K562 (cell line): ENCODE data around the gene ETAA1. TPM values are rescaled to one million over a fixed set of nuclear protein-coding genes. Genes with fewer than 3 reads are reported as not detected.

ENCODE experiments used
- ATAC-seq: fragments of 200-7000 bp; cut with Tn5 transposase; 3 replicates; pipeline ENCODE4 v1.9.1; 2020; ENCODE audit warnings: moderate library complexity
- BruUV-seq: library from RNA; stranded (reverse); fragments of 400-500 nt; replicated peaks from 2 replicates; lab custom pipeline; 2021; lab: Mats Ljungman, UMichigan
- CTCF ChIA-PET: fragments of 300-600 bp; formaldehyde crosslinking; extraction: SDS; loops from one replicate; lab custom pipeline; 2021; ENCODE audit warnings: low intra/inter-chr PET ratio; lab: Yijun Ruan, JAX
- POLR2A ChIA-PET: fragments of 300-600, 350-650 bp; sonication (Branson Sonifier 250); formaldehyde crosslinking; extraction: SDS; loops from one replicate; lab custom pipeline; 2021; ENCODE audit warnings: antibody characterized with exemption, inconsistent platforms; lab: Yijun Ruan, JAX
- DNase-seq, 4 experiments: peaks; one replicate each; pipeline versions ENCODE4 v3.0.0 to v3.0.0-alpha.2; 2011 to 2018; ENCODE audit warnings: low spot score in 3 of 4, mixed read lengths in 3 of 4; ENCODE audit errors: extremely low read depth in 1 of 4
- FAIRE-seq: peaks from 2 replicates; lab custom pipeline; 2011; peaks lifted over from hg19 to GRCh38; lab: Jason Lieb, UNC
- H2AFZ ChIP-seq: 2 replicates; pipeline ENCODE4 v1.6.0; 2011; ENCODE audit warnings: low read depth, low read length, control low read depth, inconsistent platforms
- H3K27ac ChIP-seq: fragments of 200-600 bp; 3 replicates; pipeline ENCODE4 v1.8.0; 2011; ENCODE audit warnings: low read depth, mild to moderate bottlenecking, control low read depth, inconsistent platforms, low read length, moderate library complexity, mixed read lengths; ENCODE audit errors: extremely low read depth
- H3K27me3 ChIP-seq, 2 experiments: fragments of 300-600 bp in 1 of 2; 2 replicates in 1 of 2; 3 replicates in 1 of 2; pipeline versions ENCODE4 v1.6.0 to v1.8.0; 2011; ENCODE audit warnings: inconsistent platforms in 2 of 2, low read length in 2 of 2, mild to moderate bottlenecking in 1 of 2, mixed read lengths in 1 of 2, moderate library complexity in 1 of 2; ENCODE audit not compliant: control insufficient read depth in 2 of 2, insufficient read depth in 2 of 2
- H3K36me3 ChIP-seq: fragments of 300-600 bp; 3 replicates; pipeline ENCODE4 v1.8.0; 2011; ENCODE audit warnings: mild to moderate bottlenecking, low read length, inconsistent platforms; ENCODE audit not compliant: control insufficient read depth, insufficient read depth
- H3K4me1 ChIP-seq, 2 experiments: fragments of 200-600 bp in 1 of 2; replicated peaks in 1 of 2; 2 replicates in 1 of 2; 3 replicates in 1 of 2; pipeline versions ENCODE4 v1.5.1 to v1.8.0; 2011; ENCODE audit warnings: inconsistent platforms in 2 of 2, low read length in 2 of 2, mild to moderate bottlenecking in 1 of 2, mixed read lengths in 1 of 2, moderate library complexity in 1 of 2; ENCODE audit not compliant: control insufficient read depth in 2 of 2, insufficient read depth in 2 of 2
- H3K4me2 ChIP-seq: 2 replicates; pipeline ENCODE4 v1.6.1; 2011; ENCODE audit warnings: low read length, control low read depth, inconsistent platforms, mixed read lengths; ENCODE audit not compliant: insufficient read depth
- H3K4me3 ChIP-seq: fragments of 200-600 bp; sonication (generic), shearing (Covaris generic); 2 replicates; pipeline ENCODE4 v1.5.1; 2016; ENCODE audit warnings: control low read depth, inconsistent platforms
- H3K79me2 ChIP-seq: fragments of 200-600 bp; 3 replicates; pipeline ENCODE4 v1.8.0; 2011; ENCODE audit warnings: low read length, inconsistent platforms; ENCODE audit not compliant: control insufficient read depth, insufficient read depth
- H3K9ac ChIP-seq, 2 experiments: 2 replicates each; pipeline versions ENCODE4 v1.6.0 to v1.6.1; 2011; ENCODE audit warnings: low read depth in 2 of 2, low read length in 2 of 2, control low read depth in 1 of 2, inconsistent platforms in 1 of 2, mild to moderate bottlenecking in 1 of 2, mixed read lengths in 1 of 2; ENCODE audit not compliant: insufficient read depth in 1 of 2
- H3K9me1 ChIP-seq: one replicate; pipeline ENCODE4 v1.6.0; 2011; ENCODE audit warnings: inconsistent platforms, mild to moderate bottlenecking, low read length, moderate library complexity; ENCODE audit not compliant: control insufficient read depth, insufficient read depth
- H3K9me3 ChIP-seq: replicated peaks from 2 replicates; pipeline ENCODE4 v1.5.1; 2011; ENCODE audit warnings: low read depth, low read length, inconsistent platforms; ENCODE audit not compliant: control insufficient read depth, insufficient read depth
- H4K20me1 ChIP-seq: replicated peaks from 2 replicates; pipeline ENCODE4 v1.6.1; 2011; ENCODE audit warnings: low read length, inconsistent platforms, mixed read lengths; ENCODE audit not compliant: control insufficient read depth, insufficient read depth
- CREB1 ChIP-seq, 2 experiments: sonication (generic) in 1 of 2; formaldehyde crosslinking in 1 of 2; IDR thresholded peaks; 2 replicates each; pipeline versions ENCODE4 v1.6.1 to v1.8.0; 2012 to 2022; ENCODE audit warnings: inconsistent platforms in 1 of 2, mild to moderate bottlenecking in 1 of 2, missing genetic modification reagents in 1 of 2, moderate library complexity in 1 of 2
- FOXJ3 ChIP-seq: sonication (generic); formaldehyde crosslinking; IDR thresholded peaks from 2 replicates; pipeline ENCODE4 v1.4.0; 2020; ENCODE audit warnings: mild to moderate bottlenecking, missing genetic modification reagents
- GABPB1 ChIP-seq: sonication (generic); formaldehyde crosslinking; IDR thresholded peaks from 2 replicates; pipeline ENCODE4 v1.8.0; 2022; ENCODE audit warnings: mild to moderate bottlenecking, missing genetic modification reagents
- HMGN3 ChIP-seq: IDR thresholded peaks from 2 replicates; pipeline ENCODE4 v1.6.1; 2011; ENCODE audit warnings: borderline replicate concordance, low read depth, mild to moderate bottlenecking, mixed read lengths, low read length; ENCODE audit not compliant: insufficient read length; ENCODE audit errors: extremely low read depth
- HMGXB4 ChIP-seq: sonication (generic); formaldehyde crosslinking; IDR thresholded peaks from 2 replicates; pipeline ENCODE4 v1.8.1; 2023; ENCODE audit warnings: mild to moderate bottlenecking, missing genetic modification reagents
- ILF3 ChIP-seq: fragments of 450-650 bp; IDR thresholded peaks from 2 replicates; pipeline ENCODE4 v1.6.1; 2018; ENCODE audit warnings: antibody characterized with exemption, mild to moderate bottlenecking, moderate library complexity, borderline replicate concordance
- IRF2 ChIP-seq: sonication (generic); formaldehyde crosslinking; IDR thresholded peaks from 2 replicates; pipeline ENCODE4 v1.8.1; 2022; ENCODE audit warnings: mild to moderate bottlenecking, missing genetic modification reagents
- PTTG1 ChIP-seq: fragments of 450-650 bp; IDR thresholded peaks from 2 replicates; pipeline ENCODE4 v1.6.1; 2016; ENCODE audit warnings: low read depth, mild to moderate bottlenecking, missing genetic modification characterization, missing compliant biosample characterization
- SMAD1 ChIP-seq: fragments of 150-350 bp; IDR thresholded peaks from 2 replicates; pipeline ENCODE4 v1.6.1; 2014; ENCODE audit warnings: low read length, low read depth; ENCODE audit not compliant: partially characterized antibody
- SMAD2 ChIP-seq: fragments of 150-350 bp; IDR thresholded peaks from 2 replicates; pipeline ENCODE4 v1.6.1; 2014; ENCODE audit warnings: low read depth, mild to moderate bottlenecking, low read length
- TAF1 ChIP-seq: IDR thresholded peaks from 2 replicates; pipeline ENCODE4 v1.6.1; 2011; ENCODE audit warnings: mild to moderate bottlenecking, low read length, moderate library complexity; ENCODE audit not compliant: insufficient read depth, control insufficient read depth, severe bottlenecking; ENCODE audit errors: extremely low read depth
- ZBTB12 ChIP-seq: fragments of 250-450 bp; sonication (Bioruptor Pico); IDR thresholded peaks from 2 replicates; pipeline ENCODE4 v1.4.0; 2020
- WGBS: fragments of 100-300 bp; shearing (Covaris generic); methylation state at CpG from one replicate; pipeline ENCODE4 v1.1.6; 2016; ENCODE audit warnings: low coverage, mixed read lengths; ENCODE audit not compliant: insufficient coverage; ENCODE audit errors: missing lambda C conversion rate; 5-methylcytosine and 5-hydroxymethylcytosine counted together
- in situ Hi-C: fragments of 300-500 bp; cut with MboI; formaldehyde crosslinking; loops from 4 replicates; pipeline ENCODE4 v1.15.0; 2018; ENCODE audit warnings: inconsistent platforms, mixed read lengths
- intact Hi-C: fragments of 100-400 bp; cut with micrococcal nuclease; formaldehyde crosslinking; loops from 2 replicates; pipeline ENCODE4 v1.14.2; 2022
- polyA plus RNA-seq, 8 experiments: library from polyadenylated mRNA; depleted of rRNA in 4 of 8; stranded (reverse) in 5 of 8; unstranded in 3 of 8; fragments of >200 nt; fragmentation: Nextera tagmentation in 2 of 8; fragmentation: Illumina TruSeq in 1 of 8; extraction: Ambion mirVana in 2 of 8; extraction: Trizol in 1 of 8; gene quantifications; 2 replicates each; pipeline versions ENCODE4 v1.2.1 to v1.2.3, GENCODE V29; 2011 to 2014; ENCODE audit warnings: inconsistent platforms in 1 of 8, missing spikeins in 1 of 8
- total RNA-seq, 7 experiments: library from RNA; depleted of rRNA in 6 of 7; stranded (reverse); fragments of >200 nt in 6 of 7; fragmentation: Illumina TruSeq in 2 of 7; extraction: Trizol in 2 of 7; gene quantifications; 2 replicates each; pipeline versions ENCODE4 v1.2.1 to v1.2.3, GENCODE V29; 2011 to 2021; ENCODE audit warnings: low replicate concordance in 1 of 7
- TF ChIP-seq, protein P1 (sequence below): fragments of 250-450 bp; sonication (Bioruptor Pico); IDR thresholded peaks from 2 replicates; pipeline ENCODE4 v1.8.0; 2021; ENCODE audit warnings: mild to moderate bottlenecking, moderate library complexity
- TF ChIP-seq, protein P2 (sequence below), 2 experiments: fragments of 450-650 bp; IDR thresholded peaks; 2 replicates each; pipeline ENCODE4 v1.6.1; 2018; ENCODE audit warnings: mild to moderate bottlenecking in 2 of 2, low read depth in 1 of 2; ENCODE audit not compliant: partially characterized antibody in 2 of 2

The ETAA1 gene
- total and polyA plus RNA-seq, 9 of the 15 experiments (the other 6 are each of a cell fraction or from before 2014, with no cell fraction given), result 2.7 to 17.4 (median 10.5) TPM

- Histone ChIP-seq H3K4me1 (no peaks in the 10 kb centered on the region), H3K9me1 (no peaks in the 10 kb centered on the region), H3K4me3 (no peak overlapping the region), H3K4me2 (no peak overlapping the region), H2AFZ (no peak overlapping the region), H3K9ac (no peak overlapping the region), H3K9me3 (no peaks in the 10 kb centered on the region), H3K36me3 (no peaks in the 10 kb centered on the region), H4K20me1 (no peaks in the 10 kb centered on the region), H3K27ac (no peak overlapping the region), H3K79me2 (no peaks in the 10 kb centered on the region), H3K27me3 (no peaks in the 10 kb centered on the region)
- FAIRE-seq (no peak), DNase-seq (no peak), ATAC-seq (no peak)
- ChIA-PET POLR2A (no interaction called here), CTCF (no interaction called here)
- 3% methylated on average over 2 of the region's 2 CpGs for WGBS
- BruUV-seq, result no TSS peak
- intact Hi-C loops, result no loop called here
- in situ Hi-C loops, result no loop called here
- TF ChIP-seq CREB1 (IDR thresholded peaks at IDR 0.05) (no peak), CREB1 (CRISPR knock-in tag; IDR thresholded peaks at IDR 0.05) (no peak), ILF3 (no peak), ZBTB12 (CRISPR knock-in tag) (no peak), GABPB1 (CRISPR knock-in tag) (no peak), HMGXB4 (no peak), IRF2 (no peak), HMGN3 (no peak), PTTG1 (tag) (no peak), SMAD2 (no peak), TAF1 (no peak), SMAD1 (no peak), FOXJ3 (no peak)
- TF ChIP-seq, protein P1, sequence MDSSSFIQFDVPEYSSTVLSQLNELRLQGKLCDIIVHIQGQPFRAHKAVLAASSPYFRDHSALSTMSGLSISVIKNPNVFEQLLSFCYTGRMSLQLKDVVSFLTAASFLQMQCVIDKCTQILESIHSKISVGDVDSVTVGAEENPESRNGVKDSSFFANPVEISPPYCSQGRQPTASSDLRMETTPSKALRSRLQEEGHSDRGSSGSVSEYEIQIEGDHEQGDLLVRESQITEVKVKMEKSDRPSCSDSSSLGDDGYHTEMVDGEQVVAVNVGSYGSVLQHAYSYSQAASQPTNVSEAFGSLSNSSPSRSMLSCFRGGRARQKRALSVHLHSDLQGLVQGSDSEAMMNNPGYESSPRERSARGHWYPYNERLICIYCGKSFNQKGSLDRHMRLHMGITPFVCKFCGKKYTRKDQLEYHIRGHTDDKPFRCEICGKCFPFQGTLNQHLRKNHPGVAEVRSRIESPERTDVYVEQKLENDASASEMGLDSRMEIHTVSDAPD, result no peak
- TF ChIP-seq, protein P2, sequence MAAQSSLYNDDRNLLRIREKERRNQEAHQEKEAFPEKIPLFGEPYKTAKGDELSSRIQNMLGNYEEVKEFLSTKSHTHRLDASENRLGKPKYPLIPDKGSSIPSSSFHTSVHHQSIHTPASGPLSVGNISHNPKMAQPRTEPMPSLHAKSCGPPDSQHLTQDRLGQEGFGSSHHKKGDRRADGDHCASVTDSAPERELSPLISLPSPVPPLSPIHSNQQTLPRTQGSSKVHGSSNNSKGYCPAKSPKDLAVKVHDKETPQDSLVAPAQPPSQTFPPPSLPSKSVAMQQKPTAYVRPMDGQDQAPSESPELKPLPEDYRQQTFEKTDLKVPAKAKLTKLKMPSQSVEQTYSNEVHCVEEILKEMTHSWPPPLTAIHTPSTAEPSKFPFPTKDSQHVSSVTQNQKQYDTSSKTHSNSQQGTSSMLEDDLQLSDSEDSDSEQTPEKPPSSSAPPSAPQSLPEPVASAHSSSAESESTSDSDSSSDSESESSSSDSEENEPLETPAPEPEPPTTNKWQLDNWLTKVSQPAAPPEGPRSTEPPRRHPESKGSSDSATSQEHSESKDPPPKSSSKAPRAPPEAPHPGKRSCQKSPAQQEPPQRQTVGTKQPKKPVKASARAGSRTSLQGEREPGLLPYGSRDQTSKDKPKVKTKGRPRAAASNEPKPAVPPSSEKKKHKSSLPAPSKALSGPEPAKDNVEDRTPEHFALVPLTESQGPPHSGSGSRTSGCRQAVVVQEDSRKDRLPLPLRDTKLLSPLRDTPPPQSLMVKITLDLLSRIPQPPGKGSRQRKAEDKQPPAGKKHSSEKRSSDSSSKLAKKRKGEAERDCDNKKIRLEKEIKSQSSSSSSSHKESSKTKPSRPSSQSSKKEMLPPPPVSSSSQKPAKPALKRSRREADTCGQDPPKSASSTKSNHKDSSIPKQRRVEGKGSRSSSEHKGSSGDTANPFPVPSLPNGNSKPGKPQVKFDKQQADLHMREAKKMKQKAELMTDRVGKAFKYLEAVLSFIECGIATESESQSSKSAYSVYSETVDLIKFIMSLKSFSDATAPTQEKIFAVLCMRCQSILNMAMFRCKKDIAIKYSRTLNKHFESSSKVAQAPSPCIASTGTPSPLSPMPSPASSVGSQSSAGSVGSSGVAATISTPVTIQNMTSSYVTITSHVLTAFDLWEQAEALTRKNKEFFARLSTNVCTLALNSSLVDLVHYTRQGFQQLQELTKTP (IDR thresholded peaks at IDR 0.05; ENCODE audit: low read depth in 1 of 2, partially characterized antibody in 2 of 2), result no peak
Observed at GRCh38 chr2:67388680-67389079, 8.5 kb upstream of the ETAA1 start.
